Stimulated activated CD4-positive, alpha-beta T cell treated with anti-CD3 and anti-CD28 coated beads, Interleukin-12 subunit alpha, Interleukin-12 subunit beta, amount 100 ng/mL, for 4 hours (primary cell): Measurements from ENCODE around the gene ZER1.
"Not testable (repeated sequence)": the region's sequence is repeated elsewhere in the genome, so short reads cannot be mapped to it uniquely, and the experiment has no call there.

Source experiments
- DNase-seq: peaks from one replicate; pipeline ENCODE4 v3.0.0-alpha.2; 2020

Gene ZER1

DNA sequence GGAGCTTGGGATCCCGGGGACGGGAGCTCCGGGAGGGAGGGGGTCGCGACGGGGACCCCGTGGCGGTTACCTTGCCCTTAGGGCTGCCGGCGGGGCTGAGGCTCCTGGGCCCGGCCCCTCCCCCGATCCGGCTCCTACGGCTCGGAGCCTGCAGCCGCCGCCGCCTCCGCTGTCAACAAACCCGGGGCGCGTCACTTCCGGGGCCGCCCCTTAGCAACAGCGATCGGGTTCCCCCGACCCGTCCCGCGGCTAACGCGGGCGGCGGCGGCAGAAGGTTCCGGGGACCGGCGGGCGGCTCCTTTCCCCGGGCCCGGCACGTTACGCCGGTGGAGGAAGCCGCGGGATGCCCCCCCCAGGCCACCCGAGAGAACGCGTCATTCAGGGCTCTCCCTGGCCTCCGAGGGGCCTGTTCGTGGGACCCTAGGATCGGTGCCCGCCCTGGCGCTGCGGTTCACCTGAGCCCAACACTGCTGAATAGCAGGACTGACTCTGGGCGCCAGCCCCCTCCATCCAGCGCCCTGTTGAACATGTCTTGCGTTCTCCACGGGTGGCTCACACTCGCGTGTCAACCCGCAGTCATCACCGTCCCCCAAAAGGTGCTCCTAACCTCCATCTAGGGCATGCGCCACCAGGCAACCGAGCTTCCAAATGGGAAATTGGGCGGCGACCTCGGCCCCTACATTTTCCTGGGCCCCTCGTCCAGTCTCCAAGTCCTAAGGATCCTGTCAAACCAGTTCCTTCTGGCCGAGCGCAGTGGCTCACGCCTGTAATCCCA lies at the start of gene ZER1:
ZER1 (minus strand) TSS at position 183 of the 775 bp plus-strand sequence. CDS start 16,362 bp downstream, outside the sequence.
- peak; percentile 95 for DNase-seq

DNA sequence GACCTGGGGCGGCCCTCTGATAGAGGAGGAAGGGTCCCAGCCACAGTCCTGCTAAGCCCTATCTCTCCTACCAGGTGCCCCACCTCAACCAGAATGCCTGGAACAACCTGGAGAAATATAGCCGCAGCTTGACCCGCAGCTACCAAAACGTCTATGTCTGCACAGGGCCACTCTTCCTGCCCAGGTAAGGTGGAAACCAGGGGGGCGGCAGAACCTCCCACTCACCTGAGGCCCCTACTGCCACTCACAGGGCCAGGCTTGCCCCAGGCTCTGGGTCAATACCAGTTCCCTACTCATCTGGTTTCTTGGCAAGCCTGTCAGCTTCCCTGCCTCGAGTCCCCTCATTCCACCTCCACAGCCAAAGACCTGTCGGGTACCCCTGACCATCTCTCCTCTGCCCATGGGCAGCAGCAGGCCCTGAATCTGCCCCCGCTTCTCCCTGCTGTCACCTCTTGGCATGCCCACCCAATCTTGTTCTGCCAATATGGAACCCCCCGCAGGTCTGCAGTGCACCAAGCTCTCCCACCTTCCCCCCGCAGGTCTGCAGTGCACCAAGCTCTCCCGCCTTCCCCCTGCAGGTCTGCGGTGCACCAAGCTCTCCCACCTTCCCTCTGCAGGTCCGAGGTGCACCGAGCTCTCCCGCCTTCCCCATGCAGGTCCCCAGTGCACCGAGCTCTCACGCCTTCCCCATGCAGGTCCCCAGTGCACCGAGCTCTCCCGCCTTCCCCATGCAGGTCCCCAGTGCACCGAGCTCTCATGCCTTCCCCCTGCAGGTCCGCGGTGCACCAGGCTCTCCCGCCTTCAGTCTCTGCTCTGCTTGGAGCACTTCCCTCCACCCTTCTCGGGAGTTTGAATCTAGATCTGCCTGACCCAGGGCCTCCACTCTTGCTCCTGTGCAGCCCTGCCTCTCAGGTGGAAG lies 49.2 kb upstream of the ZER1 start:
- no peak for DNase-seq

DNA sequence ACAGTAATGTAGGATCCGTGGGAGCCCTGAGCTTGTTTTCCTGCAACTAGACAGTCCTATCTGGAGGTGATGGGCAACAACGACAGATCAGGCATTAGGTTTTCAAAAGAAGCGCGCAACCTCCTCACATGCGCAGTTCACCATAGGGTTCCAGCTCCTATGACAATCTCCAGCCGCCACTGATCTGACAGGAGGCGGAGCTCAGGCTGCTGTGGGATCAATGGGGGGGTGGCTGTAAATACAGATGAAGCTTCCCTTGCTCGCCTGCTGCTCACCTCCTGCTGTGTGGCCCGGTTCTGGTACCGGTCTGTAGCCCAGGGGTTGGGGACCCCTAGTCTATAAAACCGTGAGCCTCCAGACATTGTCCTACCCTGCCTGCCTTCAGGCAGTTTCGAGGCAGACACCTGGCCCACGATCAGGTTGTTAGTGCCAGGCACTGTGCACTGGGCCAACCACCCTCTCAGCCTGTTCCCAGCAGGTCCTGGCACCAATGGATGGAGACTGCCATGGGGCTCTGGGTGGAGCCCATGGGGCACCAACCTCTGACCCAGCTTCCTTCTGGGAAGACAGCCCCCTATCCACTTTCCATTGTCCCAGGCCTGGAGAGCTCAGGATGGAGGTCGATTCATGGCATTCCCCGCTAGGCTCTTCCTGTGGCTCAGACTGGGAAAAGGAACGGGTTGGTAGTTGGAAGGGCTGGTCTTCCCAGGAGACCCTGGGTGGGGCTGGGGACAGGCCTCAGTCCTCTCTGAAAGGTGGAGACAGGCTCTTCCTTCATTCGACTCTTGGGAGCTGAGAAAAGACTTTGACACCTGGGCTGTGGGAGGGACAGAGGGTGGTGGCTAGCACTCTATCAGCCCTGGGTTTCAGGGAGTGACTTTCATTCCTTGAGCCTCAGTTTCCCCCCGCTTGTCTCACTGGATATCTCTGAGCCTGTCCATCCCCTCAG lies 48.3 kb upstream of the ZER1 start:
- DNase-seq = no peak

DNA sequence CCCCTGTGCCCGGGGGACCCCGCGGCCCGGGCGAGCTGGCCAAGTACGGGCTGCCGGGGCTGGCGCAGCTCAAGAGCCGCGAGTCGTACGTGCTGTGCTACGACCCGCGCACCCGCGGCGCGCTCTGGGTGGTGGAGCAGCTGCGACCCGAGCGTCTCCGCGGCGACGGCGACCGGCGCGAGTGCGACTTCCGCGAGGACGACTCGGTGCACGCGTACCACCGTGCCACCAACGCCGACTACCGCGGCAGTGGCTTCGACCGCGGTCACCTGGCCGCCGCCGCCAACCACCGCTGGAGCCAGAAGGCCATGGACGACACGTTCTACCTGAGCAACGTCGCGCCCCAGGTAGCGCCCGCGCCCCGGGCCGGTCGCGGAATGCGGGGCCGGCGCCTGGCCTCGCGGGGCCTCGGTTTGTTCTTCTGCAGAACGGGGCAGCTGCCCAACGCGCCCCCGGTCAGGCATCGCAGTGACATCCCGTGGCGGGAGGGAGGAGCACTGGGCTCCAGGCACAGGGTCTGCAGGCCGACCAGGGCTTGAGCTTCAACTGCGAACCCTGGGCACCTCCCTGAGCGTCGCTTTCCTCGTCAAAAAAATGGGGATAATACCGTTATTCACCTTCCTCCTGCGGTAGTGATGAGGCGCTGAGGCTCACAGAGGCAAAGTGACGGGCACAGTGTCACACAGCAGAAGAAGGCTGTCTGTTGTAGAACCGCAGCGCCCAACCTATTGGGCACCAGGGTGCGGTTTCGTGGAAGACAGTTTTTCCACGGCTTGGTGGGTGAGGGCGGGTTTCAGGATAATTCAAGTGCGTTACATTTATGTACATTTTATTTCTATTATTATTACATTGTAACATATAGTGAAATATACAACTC lies 47.4 kb upstream of the ZER1 start:
- DNase-seq = peak; percentile 43

DNA sequence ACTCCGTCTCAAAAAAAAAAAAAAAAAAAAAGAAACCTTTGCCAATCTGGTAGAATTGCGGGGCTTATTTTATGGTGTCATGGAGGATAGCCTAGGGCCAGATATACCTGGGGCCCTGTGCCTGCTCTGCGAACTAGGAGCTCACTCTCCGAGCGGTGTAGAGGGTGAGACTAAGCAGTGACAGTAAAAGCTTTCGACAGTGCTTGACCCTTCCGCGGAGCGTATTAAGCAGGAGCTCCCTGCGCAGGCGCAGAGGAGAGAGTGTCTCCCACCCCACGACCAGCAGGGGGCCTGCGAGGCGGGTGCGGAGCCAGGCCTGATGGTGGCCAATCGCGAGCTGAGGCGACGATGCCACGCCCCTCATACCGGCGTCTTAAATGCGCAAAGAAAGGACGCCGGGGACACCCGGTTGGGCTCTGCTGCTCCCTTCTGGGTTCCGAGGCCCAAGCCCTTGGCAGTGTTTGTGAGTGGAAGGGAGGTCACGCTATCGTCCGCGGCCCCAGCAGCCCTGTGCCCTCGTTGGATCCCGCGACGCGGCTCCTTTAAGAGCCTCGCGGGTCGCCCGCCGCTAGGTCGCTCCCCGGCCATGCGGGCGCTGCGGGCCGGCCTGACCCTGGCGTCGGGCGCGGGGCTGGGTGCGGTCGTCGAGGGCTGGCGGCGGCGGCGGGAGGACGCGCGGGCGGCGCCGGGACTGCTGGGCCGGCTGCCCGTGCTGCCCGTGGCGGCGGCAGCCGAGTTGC lies 46.5 kb upstream of the ZER1 start, which contains the start of gene ENDOG:
ENDOG (plus strand) TSS at position 402 of the 740 bp plus-strand sequence; CDS start at position 587, 185 bp downstream.
- DNase-seq = peak; percentile 97

DNA sequence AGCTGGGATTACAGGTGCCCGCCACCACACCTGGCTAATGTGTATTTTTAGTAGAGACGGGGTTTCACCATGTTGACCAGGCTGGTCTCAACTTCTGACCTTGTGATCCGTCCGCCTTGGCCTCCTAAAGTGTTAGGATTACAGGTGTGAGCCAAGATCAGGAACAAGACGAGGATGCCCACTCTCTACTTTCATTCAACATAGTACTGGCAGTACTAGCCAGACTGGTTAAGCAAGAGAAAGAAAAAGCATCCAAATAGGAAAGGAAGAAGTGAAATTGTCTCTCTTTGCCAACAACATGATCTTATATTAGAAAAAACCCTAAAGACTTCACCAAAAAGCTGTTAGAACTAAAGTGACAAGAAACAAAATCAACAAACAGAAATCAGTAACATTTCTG lies 39.1 kb upstream of the ZER1 start:
- no peak for DNase-seq

DNA sequence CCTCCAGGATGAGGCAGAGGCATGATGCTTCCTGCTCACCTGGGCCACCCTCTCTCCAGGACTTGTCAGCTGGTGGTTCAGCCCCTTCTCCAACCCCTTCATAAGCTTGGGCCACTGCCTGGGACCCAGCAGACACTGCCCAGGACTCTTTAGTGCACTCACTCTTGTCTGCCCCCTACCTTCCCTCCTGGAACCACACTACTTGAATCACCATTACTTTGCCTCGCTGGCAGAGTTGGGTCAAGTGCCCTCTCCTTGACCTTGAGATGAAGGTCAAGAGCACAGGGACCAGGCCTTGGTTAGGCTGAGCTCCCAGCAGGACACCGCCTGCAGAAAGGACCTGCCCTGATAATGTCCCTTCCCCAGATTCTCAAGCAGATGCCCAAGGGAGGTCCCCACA lies 38.1 kb upstream of the ZER1 start:
- DNase-seq = no peak

DNA sequence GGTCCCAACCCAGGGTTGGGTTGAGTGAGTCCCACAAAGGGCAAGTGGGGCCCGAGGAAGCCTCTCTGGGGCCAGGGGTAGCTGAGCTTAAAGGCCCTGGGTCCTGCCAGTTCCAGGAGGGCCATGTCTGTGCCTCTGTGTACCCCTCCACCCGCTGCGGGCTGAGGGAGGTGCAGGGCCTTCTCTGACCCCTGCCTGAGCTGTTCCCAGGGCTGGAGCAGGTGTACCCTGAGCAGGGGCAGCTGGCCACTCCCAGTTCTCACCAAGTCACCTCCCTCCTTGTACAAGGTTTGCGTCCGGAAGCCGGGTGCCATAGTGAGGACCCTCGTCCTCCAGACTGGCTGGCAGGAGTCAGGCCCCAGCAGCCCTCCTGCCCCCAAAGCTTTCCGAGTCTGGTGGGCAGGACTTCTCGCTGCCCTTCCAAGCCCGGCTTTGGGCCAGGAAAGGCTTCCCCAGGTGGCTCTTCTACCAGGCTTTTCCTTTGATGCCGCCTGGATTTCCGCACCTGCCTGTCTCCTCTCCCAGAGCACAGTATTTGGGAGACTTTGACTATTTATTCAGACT lies 37.4 kb upstream of the ZER1 start:
- no peak for DNase-seq

DNA sequence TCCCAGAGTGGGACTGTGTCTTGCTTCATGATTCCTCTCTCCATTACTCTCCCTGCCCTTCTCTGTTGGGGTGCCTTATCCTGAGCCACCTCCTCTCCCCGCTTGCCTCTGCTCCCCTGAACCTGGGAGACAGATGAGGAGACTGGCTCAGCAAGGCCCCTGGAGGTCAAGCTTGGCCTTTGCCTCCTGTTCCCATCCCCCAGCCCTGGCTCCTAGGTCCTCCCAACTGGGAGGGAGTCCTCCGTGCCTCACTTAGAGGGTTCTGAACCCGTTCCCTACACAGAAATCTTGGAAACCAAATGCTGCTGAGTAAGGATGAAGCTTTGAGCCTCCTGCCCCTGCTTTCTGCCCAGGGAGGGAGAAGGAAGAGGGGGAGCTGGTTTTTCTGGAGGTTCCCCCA lies 36.8 kb upstream of the ZER1 start:
- DNase-seq = no peak

DNA sequence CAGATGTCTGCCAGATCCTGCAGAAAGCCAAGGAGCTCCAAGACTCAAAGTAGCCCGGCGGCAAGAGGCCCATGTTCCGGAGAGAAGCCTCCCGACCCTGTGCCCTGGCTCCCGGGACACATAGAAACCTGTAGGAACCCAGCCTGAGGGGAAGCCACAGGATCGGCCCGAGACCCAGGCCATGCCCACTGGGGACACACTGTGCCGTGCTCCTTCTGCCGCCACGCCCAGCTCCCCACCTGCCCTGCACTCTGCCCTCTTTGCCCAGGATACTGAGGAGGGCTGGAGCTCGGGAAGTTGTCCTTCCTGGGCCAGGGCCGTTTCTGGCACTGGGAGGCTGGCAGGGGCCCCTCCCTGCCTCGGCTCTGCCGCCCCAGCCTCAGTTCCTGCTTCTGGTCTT lies 36.1 kb upstream of the ZER1 start:
- DNase-seq = no peak

DNA sequence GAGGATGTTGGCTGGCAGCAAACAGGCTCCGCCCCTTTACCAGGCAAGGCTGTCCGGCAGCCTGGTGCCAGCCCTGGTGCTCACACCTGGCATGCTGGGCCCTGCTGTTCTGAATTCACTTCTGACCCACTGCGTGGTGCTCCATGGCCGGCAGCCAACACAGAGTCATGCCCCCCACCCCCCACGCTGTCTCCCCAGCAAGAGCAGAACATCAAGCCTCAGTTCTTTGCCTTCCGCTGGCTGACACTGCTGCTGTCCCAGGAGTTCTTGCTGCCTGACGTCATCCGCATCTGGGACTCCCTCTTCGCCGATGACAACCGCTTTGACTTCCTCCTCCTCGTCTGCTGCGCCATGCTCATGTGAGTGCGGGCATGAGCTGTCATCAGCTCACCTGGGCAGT lies 33.9 kb upstream of the ZER1 start:
- no peak for DNase-seq

DNA sequence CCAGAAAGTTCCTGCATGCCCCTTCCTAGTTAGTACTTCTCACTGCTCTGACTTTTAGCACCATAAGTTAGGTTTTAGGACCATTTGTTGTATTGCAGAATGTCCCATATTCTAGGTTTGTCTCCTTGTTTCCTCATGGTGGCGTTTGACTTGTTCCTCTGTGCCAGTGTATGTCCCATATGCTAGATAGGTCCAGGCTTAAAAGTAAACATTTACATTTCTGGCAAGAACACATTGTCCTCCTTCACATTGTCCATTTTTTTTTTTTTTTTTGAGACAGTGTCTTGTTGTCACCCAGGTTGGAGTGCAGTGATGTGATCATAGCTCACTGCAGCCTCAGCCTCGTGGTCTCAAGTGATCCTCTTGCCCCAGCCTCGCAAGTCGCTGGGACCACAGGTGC lies 30.8 kb upstream of the ZER1 start:
- DNase-seq = no peak

DNA sequence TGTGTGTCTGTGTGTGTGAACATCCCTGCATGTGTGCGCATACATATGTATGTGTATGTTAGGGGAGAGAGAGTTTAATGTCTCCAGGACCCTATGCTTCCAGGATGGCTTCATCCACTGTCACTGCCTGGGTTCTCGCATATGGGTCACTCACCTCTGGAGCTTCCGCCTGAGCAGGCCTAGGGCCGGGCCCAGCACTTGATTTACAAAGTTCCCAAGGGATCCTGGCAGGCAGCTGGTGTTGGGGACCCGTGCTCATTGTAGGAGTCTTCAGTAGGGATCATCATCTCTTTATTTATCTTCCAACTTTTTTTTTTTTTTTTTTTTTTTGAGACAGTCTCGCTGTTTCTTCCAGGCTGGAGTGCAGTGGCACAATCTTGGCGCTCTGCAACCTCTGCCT lies 28.3 kb upstream of the ZER1 start:
- no peak for DNase-seq

DNA sequence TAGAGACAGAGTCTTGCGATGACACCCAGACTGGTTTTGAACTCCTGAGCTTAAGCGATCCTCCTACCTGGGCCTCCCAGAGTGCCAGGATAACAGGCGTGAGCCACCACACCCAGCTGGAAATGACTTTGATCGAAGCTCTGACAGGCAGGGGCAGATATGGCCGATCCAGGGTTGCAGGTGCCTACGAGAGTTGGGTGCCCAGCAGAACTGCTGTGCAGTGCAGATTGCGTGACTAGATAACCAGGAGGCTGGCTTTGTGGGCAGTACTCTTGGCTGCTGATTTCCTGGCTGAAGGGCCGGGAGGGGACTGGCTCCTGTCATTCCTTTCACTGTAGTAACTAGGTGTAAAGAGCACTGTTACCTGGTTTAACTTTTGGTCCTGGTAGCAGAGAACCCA lies 27.2 kb upstream of the ZER1 start:
- DNase-seq = no peak

DNA sequence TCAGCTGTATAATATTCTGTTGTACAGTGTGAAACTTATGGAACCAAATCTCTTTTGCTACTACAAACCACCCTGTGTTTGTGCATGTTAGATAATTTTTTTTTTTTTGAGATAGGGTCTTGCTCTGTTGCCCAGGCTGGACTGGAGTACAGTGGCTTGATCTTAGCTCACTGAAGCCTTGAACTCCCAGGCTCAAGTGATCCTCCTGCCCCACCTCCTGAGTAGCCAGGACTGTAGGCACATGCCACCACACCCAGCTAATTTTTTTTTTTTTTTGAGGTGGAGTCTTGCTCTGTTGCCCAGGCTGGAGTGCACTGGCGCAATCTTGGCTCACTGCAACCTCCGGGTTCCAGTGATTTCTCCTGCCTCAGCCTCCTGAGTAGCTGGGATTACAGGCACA lies 23.2 kb upstream of the ZER1 start:
- not testable (repeated sequence) for DNase-seq

DNA sequence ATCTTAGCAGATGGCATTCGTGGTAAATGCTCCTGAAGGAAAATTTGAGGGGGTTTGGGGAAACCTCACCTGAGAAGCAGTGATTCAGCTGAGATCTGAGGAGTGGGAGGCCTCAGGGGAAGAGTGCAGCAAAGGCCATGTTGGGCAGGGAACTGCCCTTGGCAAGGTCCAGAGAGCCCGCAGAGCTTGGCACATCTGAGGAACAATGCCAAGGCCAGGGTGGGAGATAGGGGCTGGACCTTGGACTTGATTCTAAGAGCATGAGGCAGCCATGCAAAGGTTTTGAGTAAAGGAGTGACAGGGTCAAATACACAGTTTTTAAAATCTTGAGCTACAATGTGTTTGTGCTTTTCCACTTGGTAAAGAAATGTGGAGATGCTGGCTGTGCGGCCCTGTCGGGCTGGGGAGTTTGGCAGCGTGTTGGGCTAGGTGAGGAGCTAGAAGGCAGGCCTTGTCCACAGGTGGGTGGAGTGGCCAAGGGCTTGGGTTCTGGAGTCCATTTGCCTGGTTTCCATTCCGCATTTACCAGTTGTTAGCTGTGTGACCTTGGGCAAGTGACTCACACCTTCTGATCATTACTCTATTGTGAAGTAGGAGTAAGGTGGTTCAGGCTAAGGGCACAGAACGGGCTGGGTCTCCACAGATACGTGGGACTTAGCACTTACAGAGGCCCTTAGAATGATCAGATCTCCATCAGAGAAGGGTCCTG lies 21.4 kb upstream of the ZER1 start:
- DNase-seq = no peak

DNA sequence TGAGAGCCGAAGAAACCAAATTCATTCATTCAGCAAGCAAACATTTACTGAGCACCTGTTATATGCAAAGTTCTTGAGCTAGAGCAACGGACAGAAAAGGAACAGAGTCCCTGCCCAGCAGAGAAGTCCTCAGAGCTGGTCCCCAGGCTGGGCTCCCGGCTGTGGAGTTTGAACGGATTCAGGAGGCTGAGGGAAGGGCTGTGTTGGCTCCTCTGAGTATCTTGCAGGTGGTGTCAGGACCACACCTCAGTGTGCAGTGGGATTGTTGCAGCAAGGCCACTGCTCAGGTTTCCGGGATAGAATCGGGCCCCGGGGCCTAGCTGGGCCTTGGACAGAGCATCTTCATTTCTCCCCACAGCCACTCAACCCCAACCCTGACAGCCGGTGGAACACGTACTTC lies 20.4 kb upstream of the ZER1 start:
- DNase-seq = no peak

DNA sequence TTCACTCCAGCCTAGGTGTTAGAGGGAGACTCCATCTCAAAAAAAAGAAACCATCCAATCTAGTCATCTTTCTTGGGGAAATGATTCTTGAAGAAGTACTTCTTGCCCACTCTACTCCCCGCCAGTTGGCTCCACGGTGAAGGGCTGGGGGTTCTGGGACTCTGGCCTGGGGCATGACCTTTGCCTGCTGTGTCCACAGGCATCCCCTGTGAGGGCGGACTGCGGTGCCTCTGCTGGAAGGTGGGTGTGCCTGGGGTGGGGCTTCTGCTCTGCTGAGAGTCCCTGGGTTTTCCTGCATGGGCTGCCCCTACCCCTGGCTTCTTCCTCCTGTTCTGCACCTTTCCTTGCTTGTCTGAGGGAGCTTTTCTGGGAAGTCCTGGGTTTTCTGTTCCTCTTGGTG lies 18.8 kb upstream of the ZER1 start:
- no peak for DNase-seq

DNA sequence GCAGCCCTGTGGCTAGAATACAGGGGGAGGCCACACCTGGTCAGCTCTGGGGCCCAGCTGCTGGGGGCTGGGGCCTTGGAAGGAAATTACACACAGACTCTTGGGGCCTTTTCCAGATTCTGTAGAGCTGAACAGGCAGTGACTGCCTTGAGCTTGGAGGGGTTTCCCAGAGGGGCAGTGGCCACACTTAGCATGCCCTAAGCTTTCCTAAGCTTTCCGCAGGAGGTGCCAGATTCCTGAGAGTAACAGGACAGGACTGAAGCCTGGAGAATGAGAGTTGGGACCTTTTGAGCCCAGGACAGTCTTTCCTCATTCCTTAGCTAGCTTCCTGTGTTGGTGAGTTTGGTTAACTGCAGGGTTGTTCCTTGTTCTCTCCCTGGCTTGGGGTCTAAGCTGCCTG lies 16.7 kb upstream of the ZER1 start:
- DNase-seq = no peak

DNA sequence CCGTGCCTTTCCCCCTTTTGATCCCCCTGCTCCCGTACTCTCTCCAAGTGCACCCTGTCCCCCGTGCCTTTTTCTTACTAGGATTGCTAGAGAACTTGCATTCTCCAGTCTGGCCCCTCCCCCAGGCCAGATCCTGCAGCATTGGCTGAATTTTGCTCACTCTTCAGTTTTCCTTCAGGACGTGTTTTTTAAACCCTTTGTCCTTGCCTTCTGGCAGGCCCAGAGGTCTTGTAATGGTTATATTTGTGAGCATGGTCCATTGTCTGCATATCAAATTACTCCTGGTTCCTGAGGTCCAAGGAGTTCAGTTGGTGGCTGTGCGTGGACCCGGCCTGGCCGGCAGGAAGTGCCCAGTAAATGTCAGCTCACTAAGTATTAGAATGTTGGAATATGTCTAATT lies 15.9 kb upstream of the ZER1 start:
- no peak for DNase-seq
